ENCODE measurements around the gene SPC25.

GRCh38 chr2:168939061-168939460, 48.8 kb upstream of the SPC25 start:
- no peak for TF ChIP-seq MXI1 (conservative IDR thresholded peaks at IDR 0.05; ENCODE audit: poor library complexity, severe bottlenecking)
- no peak for TF ChIP-seq RAD21 (conservative IDR thresholded peaks at IDR 0.05)
- no peak for TF ChIP-seq CTCF (IDR thresholded peaks at IDR 0.05; ENCODE audit: poor library complexity, severe bottlenecking)

Measured in neural cell (in vitro differentiated cells).